T47D (cell line): Measurements from ENCODE around the gene FST.

Experiments used
- DNase-seq, 2 experiments: peaks; one replicate each; pipeline versions ENCODE4 v3.0.0 to v3.0.0-alpha.2; 2011 to 2012; ENCODE audit warnings: low read depth in 1 of 2, low spot score in 1 of 2
- JUND ChIP-seq: IDR thresholded peaks from 2 replicates; pipeline ENCODE4 v1.6.1; 2012; ENCODE audit warnings: low read depth
- in situ Hi-C: cut with HindIII; loops from 2 replicates; pipeline ENCODE4 v1.10.0; 2016; ENCODE audit warnings: low sequenced_read_pairs, low pct_unique_long_range_greater_than_20kb

The FST gene

DNA sequence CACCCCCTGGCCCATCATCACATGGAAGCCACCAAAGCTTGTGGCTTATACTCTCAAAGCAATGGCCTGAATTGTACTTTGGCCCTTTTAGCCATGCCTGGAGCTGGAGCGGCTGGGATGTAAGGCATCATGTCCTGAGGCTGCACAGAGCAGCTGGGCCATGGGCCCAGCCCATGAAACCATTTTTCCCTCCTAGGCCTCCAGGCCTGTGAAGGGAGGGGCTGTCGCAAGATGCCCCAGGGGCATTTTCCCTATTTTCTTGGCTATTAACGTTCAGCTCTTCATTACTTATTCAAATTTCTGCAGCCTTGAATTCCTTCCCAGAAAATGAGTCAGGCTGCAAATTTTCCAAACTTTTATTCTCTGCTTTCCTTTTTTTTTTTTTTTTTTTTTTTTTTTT, 27.7 kb downstream of the FST start:
- in situ Hi-C loops, result no loop called here
- no peak for TF ChIP-seq JUND
- no peak for DNase-seq

DNA sequence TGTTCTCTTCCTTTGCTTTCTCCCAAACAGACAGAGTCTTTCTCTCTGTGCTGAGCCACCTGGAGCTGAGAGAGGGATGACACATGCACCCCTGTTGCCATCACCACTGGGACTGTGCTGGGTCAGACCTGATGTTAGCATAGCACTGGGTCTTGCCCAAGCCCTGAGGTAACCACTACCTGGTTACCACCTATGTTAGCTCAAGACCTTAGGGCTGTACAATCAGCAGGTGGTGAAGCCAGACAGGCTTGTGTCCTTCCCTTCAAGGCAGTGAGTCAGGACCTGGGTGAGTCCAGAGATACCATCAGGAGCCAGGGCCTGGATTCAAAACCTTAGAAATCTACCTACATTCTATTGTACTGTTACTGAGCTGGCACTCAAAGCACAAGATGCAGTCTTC, 32.1 kb downstream of the FST start:
- no peak for TF ChIP-seq JUND
- no peak for DNase-seq
- in situ Hi-C loops, result no loop called here

DNA sequence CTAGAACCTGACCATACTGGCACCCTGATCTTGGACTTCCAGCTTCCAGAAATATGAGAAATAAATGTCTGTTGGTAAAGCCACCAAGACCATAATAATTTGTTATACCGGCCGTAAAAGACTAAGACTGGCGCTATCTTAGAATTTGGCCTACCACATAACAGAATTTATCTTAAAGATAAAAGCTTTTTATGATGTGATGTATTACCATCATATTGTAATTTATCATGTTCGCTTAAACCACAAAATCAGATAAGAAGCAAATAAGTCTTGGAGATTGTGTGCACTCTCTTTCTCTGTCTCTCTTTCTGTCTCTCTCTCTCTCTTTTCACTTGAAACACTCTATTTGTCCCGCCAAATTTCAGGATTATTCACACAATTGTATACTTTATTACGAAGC, 35.6 kb downstream of the FST start:
- in situ Hi-C loops, result no loop called here
- no peak for DNase-seq
- TF ChIP-seq JUND, result no peak

DNA sequence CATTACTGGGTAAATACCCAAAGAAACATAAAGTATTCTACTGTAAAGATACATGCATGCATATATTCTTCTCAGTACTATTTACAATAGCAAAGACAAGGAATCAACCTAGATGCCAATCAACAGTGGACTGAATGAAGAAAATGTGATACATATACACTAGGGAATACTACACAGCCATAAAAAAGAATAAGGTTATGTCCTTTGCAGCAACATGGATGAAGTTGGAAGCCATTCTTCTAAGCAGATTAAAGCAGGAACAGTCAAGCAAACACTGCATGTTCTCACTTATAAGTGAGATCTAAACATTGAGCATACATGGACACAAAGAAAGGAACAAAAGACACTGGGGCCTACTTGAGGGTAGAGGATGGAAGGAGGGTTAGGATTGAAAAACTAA, 40.4 kb downstream of the FST start:
- TF ChIP-seq JUND, result no peak
- no peak for DNase-seq
- in situ Hi-C loops, result no loop called here
